ENCODE results near the gene SBF2.
"Not testable (repeated sequence)": the region's sequence is repeated elsewhere in the genome, so short reads cannot be mapped to it uniquely, and the experiment has no call there.

Gene SBF2

DNA sequence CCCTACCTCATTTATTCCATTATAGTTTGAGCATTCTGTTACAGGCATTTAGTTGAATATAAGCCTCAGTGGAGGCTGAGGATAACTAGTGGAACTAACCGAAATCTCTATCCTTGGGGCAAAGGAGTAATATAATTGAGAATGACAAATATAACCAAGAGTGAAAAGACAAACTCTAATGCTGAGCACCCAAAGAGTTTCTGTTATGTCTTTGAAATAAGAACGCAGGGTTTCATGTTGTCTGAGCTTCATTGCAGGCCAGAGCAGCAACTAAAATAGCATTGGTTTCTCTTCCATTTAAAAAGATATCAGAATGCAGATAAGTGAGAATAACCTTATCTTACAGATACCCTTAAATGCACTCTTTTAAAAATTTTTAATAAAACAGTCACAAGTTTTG lies 131.8 kb downstream of the SBF2 start:
- DNase-seq, result no peak

DNA sequence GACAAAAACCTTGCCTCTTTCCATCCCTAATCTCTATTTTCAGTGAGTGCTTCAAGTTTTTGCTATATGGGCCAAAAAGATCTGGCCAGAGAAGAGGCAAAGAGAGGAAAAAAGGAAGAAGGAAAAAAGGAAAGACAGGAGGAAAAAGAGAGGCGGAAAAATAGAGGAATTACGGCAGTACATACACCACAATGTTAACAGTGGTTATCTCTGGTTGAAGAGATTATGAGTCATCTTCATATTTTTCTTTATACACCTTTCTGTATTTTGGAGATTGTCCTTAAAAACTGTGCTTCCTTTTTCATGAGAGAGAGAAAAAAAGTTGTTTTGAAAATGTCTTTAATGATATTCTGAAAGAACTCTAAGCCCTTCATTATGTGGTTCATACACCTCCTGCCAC lies 133.7 kb downstream of the SBF2 start:
- no peak for DNase-seq

DNA sequence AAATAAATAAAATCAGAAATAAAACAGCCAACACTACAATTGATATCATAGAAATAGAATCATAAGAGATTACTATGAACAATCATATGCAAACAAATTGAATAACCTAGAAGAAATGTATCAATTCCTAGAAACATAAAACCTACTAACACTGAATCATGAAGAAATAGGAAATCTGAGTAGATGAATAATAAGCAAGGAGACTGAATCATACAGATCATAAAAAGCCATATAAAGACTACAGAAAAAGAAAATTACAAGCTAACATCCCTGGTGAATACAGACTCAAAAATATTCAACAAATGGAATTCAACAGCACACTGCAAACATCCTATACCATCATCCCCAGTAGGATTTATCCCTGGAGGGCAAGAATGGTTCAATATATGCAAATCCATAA lies 135.6 kb downstream of the SBF2 start:
- DNase-seq, result no peak

DNA sequence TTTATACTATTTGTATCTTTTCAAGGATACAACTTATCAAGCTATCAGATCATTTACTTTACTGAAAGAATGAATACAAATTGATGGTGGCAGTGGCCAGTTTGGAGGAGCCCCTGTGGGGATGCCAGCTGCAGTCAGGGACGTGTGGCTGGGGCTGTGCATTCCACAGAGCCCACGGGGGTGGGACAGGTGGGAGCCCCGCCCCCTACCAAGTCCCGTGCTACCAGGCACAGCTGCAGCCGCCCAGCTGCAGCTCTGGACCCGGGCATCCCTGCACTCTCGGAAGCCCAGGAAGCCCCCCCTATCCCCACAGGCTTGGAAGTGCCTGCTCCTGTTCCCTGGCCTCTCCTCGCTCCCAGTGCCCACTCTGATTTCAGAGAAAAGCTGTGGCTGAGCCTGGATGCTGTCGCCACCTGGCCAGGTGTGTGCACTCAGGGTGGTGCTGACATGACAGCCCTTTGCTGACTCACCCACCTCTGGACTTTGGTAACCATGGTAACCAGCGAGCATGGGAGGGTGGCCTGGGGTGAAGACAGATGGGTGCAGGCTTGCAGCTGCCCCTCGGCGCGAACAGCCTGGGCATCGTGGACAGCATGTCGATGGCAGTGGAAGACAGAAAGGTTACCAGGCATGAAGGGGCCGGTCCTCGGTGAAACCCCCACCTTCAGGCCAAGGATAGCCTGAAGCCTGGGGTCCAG lies 138.1 kb downstream of the SBF2 start:
- DNase-seq, result no peak

DNA sequence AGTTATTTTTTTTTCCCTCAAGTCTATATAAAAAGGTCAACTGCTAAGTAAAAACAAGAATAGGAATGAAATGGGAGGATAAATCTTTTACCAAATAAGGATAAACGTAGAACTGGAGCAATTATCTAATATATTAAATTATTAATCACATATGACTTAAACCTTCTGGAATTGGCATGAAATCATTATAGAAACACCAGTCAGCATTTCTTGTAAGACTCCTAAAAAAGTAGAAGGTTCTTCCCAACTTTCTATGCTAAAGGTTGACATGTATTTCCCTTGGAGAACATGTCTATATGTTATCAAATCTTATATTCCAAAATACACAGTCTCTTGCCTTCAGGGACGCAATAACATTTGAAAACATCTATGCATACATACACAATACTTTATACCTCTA lies 143.2 kb downstream of the SBF2 start:
- no peak for DNase-seq

DNA sequence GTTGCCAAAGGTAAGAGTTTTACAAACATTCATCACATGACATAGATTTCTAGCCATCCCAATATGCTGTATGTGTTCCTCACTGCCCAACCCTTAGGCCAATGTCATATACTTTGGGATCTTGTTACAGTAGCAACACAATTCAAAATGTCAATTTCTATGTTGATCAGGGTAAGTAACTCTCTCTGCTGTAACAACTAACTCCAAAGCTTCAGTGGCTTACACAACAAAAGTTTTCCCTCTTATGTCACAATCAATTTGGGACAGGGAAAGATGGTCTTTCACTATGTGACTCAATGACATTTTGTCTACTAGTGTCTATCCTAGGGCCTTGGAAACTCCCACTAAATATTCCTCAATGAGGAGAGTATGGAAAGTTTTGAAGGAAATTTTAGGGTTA lies 144.5 kb downstream of the SBF2 start:
- DNase-seq, result no peak

DNA sequence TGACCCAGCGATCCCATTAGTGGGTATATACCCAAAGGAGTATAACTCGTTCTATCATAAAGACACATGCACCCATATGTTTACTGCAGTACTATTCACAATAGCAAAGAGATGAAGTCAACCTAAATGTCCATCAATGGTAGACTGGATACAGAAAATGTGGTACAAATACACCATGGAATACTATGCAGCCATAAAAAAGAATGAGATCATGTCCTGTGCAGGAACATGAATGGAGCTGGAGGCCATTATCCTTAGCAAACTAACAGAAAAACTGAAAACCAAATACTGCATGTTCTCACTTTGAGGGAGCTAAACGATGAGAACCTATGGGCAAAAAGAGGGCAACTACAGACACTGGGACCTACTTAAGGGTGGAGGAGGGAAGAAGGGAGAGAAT lies 146.8 kb downstream of the SBF2 start:
- no peak for DNase-seq

DNA sequence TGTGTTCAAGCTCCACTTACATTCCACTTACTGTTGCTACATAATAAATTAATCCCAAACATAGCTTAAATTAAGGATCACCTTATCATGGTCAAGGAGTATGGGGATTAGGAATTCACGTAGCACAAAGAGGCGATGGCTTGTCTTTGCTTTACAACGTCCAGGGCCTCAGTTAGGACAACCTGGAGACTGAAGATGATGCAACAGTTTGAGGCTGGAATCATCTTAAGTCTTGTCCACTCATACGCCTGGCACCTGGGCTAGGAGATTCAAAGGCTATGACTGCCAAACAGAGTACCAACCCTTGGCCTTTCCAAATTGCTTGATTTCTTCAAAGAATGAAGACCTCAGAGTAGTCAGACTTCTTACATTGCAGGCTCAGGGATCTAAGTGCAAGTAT lies 149.1 kb downstream of the SBF2 start:
- no peak for DNase-seq

DNA sequence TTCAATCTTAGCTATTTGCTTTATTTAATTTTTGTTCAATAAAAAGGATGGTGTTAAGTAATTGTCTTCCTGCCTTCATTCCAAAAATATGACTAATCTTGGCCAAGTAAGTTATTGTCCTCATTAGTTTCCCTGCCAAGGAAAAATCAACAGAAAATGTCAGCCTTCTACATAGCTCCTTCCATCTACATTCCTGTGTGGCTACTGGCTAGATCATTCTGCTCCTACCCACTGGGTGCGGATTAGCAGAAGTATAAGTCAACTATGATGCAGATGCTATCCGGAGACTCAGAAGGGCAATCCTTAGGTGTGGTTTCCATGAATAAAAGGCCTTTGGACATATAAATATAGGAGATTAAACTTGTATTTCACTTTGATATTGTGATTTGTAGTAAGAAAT lies 154.4 kb downstream of the SBF2 start:
- DNase-seq, result no peak

DNA sequence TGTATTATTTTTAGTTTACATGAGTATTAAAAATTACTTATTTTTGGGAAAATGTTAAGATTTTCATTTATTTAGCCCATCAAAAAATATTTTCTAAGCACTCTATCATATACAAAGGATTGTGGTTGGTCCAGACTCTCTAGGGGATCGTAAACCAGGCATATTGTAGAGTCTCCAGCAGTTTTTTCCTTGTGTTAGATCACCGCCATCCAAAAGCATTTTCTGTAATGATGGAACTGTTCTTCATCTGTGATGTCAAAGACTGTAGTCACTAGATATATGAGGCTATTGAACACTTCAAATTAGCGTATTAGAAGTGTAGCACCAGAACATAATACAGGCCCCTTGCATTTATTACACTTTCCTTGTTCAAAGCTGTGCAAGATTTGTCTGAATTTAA lies 154.9 kb downstream of the SBF2 start:
- no peak for DNase-seq

DNA sequence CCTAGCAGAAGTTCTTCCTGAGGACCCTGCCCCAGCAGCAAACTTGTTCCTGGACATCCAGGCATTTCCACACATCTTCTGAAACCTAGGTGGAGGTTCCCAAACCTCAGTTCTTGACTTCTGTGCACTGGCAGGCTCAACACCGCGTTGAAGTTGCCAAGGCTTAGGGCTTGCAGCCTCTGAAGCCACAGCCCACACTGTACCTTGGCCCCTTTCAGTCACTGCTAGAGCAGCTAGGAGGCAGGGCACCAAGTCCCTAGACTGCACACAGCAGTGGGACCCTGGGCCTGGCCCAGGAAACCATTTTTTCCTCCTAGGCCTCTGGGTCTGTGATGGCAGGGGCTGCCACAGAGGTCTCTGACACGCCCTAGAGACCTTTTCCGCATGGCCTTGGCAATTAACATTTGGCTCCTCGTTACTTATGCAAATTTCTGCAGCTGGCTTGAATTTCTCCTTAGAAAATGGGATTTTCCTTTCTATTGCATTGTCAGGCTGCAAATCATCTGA lies 159.0 kb downstream of the SBF2 start:
- no peak for DNase-seq

DNA sequence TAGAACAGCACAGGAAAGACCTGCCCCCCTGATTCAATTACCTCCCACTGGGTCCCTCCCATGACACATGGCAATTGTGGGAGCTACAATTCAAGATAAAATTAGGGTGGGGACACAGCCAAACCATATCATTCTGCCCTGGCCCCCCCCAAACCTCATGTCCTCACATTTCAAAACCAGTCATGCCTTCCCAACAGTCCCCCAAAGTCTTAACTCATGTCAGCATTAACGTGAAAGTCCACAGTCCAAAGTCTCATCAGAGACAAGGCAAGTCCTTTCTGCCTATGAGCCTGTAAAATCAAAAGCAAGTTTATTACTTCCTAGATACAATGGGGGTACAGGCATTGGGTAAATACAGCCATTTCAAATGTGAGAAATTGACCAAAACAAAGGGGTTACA lies 159.8 kb downstream of the SBF2 start:
- DNase-seq, result not testable (repeated sequence)

DNA sequence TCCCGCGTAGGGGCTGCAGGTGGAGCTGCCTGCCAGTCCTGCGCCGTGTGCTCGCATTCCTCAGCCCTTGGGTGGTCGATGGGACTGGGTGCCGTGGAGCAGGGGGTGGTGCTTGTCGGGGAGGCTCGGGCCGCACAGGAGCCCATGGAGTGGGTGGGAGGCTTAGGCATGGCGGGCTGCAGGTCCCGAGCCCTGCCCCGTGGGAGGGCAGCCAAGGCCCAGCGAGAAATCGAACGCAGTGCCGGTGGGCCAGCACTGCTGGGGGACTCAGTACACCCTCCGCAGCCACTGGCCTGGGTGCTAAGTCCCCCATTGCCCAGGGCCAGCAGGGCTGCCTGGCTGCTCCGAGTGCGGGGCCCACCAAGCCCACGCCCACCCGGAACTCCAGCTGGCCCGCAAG lies 160.8 kb downstream of the SBF2 start:
- DNase-seq, result not testable (repeated sequence)

DNA sequence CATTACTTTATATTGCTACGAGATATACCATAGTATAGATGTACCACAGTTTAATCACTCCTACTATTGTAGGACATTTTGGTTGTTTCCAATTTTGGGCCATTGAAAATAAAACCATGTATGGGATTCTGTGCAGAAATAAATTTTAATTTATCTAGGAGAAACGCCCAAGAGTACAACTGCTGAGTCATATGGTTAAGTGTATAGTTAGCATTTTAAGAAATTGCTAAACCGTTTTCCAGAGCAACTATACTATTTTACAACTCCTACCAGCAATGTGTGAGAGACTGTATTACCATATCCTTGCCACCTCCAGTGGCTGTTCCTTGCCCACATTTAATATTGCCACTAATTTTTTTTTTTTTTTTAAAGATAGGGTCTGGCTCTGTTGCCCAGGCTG lies 163.1 kb downstream of the SBF2 start:
- DNase-seq, result no peak

DNA sequence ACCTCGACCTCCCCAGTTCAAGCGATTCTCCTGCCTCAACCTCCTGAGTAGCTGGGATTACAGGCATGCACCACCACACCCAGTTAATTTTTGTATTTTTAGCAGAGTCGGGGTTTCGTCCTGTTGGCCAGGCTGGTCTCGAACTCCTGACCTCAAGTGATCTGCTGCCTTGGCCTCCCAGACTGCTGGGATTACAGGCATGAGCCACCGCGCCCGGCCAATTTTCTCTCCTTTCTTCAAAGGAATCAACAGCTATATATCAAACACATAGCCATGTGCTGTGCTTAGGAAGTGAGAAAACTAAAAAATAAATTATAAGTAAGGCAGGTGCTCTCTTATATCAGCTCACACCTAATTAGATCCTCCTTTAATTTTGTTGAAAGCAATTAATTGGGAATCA lies 164.8 kb downstream of the SBF2 start:
- not testable (repeated sequence) for DNase-seq

DNA sequence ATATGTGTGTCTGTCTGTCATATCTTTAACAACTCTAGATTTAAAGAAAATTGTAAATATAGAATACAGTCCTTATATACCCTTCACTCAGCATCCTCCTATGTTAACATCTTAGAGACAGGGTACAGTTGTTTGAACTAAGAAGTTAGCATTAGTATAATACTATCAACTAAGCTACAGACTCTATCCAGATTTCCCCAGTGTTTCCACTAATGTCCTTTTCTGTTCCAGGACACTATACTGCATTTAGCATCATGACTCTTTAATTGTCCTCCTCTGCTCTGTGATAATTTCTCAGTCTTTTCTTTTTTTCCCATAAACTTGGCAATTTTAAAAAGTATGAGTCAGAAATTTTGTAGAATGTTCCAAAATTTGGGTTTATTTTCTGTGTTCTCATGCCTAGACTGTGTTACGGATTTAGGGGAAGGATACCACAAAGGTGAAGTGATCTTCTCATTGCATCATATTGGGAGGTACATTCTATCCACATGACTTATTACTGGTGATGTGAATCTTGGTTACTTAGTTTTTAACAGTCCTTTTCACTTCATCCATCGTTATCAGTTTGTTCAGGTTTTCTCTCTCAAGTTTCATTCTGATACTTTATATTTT lies 168.4 kb downstream of the SBF2 start:
- DNase-seq, result no peak

DNA sequence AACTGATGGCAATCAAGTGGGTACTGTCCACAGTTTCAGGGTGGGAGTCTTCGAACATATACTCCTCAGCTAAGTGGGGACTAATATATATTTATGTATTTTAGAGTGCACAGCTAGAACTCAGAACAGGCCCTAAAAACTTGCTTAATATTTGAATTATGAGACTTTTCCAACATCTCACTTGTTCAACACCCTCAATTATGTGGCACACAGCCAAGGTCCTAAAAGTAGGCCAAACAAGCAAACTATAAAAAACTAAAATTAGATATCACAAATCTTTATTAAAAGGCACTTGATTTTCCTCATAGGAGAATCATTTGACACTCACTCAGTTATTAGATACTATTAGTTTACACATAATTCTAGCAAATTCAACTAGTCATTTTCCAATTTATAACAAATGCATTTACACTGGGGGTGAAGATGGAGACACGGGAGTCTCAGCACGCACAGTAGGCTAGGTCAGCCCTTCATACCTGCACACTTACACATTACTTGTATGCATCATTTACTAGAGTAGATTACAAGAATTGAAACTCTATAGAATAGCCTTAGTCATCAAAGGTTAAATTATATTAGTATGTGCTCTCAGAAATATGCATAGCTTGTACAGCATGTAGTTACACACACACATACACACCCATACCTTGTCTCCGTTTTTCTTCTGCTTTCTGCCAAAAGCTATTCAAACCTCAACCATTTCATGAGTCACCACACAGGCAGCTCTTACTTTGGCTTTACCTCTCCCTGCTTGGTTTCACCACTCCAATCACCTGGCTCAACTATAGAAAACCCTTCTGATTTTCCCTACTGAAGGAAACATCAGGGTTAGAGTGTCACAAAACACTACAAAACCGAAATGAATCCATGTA lies 171.5 kb downstream of the SBF2 start:
- DNase-seq, result no peak

DNA sequence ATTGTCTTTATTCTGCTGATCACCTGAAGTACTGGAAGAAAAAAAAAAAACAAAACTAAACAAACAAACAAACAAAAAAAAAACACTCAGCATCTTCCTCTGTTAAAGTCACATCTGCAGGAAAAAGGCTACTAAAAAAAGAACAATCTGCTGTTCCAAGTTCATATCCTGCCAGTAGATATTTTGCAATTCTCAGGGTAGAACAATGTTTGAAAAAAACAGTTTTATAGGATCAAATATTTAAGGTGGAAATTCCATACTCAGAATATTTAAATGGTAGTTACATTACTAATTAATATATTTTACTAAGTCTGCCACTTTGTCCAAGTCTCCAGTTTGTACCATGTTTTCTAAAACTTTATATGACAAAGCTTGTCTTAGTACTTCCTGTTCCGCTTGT lies 175.2 kb downstream of the SBF2 start:
- no peak for DNase-seq

DNA sequence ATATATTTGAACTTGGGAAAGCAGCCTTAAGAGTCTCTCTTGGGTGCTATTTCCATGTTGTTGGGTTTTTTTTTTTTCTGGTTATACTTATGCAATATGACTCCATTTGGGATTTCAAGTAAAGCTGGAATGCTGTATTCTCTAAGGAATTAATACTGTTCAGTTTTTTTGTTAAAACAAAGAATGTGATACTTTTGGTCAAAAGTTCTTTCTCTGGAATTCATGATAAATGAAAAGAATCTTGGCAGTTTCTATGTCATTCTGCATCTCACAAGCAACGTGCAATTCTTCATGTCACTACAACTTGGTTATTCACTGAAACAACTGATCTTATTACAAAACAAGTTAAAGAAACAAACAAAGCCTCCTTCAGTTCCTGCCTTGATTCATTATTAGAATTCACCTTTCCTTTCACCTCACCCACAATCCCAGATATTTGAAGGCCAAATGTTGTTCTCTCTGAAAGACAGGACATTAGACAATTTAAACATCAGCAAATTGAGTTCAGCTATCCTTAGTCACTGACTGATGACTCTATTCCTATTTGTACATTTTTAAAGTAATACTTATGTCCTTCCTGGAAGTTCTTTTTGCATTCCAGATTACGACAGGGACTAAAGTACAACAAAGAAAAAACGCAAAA lies 176.2 kb downstream of the SBF2 start:
- DNase-seq, result no peak

DNA sequence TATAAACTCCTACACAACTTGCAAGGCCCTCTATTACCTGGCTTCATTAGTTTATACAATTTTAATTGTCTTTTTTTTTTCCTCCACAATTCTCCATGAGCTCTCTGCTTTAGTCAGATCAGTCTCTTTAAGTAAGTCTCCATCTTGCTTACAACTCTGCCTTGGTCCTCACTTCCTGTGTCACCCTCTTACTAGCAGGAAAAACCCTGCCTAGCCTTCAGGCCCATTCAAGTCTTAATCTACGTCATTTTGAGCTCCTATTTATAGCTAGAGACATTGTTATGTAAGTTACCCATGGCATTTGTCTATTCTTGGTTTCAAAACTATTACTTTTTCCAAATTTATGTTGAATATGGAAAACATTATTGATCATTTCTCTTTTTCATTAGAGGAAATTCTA lies 177.4 kb downstream of the SBF2 start:
- no peak for DNase-seq

DNA sequence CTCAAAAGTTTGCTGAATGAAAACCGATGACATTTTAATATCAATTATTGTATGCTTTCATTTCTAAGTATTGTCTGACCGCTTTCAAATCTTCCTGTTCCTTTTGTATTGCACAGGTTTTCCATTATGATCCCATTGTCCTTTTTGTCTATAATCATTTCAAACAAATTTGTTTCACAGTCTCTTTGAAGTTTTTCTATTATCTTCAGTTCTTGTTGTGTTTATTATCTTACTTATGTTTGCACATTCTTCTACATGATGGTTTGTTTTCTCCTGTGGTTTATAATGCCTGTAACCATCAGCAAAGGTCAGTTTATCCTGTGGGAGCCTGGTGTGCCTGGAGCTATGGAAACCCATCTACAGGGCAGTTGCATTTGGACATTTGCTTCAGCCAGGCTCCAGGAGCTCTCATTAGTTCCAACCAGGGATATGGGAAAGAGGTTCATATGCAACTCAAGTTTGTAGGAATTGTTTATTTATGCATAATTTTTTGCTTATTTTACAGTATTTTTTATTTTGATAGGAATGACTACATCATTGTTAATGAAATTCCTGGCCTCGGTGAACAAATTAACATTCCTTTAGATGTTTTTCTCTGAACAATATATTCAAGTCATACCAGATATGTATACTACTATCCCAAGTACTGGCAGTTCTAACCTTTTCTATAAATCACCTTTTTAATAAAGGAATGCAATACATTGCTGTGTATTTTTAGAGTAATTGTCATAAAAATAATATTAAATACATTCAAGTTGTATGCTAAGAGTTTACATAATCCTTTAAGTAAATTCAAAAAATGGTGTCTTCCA lies 179.2 kb downstream of the SBF2 start:
- no peak for DNase-seq

DNA sequence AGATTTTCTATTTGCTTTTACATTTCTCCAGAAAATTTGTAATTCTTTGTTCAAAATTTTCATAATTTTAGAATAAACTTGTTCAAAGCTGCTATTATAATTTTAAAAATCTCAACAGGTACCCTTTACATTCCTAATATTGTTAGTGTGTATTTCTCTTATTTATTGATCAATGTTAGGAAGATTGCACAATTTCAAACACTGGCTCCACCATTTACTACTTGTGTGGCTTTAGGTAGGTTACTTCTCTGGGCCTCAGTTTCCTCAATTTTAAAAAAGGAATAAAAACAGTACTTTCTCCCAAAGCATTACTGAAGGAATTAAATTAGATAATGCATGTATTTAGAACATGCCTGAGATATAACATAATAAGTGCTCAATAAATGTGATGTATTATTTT lies 180.2 kb downstream of the SBF2 start:
- DNase-seq, result no peak

DNA sequence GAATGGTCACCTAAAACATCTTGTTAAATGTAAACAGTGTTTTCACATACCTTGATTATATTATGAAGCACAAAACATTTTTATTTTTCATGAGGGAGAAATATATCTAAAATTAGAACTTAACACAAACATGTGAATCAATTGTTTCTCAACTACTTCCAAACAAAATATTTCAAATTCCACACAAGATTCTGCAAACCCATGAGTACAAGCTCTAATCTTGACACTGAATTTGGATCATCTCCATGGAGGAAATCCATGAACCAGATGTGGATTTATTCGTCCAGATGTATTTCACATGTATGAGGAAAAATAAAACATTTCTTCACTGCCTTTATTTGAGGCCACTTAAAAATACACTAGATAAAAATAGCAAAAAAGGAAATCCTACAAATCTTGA lies 184.2 kb downstream of the SBF2 start:
- no peak for DNase-seq
